NB4 (cell line): ENCODE measurements around the gene ANAPC1.
A peak's percentile ranks its signal among the peaks of the same experiment; 100 is the strongest.

Source experiments
- CTCF ChIP-seq: IDR thresholded peaks from one replicate; pipeline ENCODE4 v1.5.1; 2012; ENCODE audit warnings: low read depth, low read length
- POLR2A ChIP-seq: IDR thresholded peaks from 2 replicates; pipeline ENCODE4 v1.6.1; 2011; ENCODE audit warnings: mild to moderate bottlenecking; ENCODE audit not compliant: insufficient read length; ENCODE audit errors: extremely low read depth

- peak; percentile 43 for TF ChIP-seq CTCF
- TF ChIP-seq POLR2A: peak; percentile 82
These were observed 14.1 kb upstream of the ANAPC1 start, which contains the start of gene MERTK for GRCh38 chr2:111897924-111898702.
